Measurements from ENCODE around the gene FOXA1.

DNA sequence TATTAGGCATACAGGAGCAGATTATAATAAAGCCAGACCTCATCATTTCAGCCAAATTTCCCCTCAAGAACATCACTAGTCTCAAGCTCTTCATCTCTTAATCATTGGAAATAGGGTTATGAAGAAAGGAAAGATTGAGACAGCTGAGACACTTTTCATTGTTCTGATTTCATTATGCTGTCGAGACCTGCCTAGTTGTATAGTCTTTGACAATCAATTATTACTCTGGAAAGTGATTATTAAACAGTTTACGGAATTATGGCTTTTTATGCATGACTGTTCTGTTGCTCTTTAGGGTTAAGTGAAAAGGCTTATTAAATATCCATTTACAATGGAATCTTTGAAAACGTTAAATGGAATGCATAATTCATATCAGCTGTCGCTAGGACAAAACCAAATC is 48.7 kb upstream of the FOXA1 start:
- TF ChIP-seq CTCF (IDR thresholded peaks at IDR 0.05) (no peak), POLR2A (IDR thresholded peaks at IDR 0.05) (no peak), EP300 (IDR thresholded peaks at IDR 0.05) (no peak)
